Mammary epithelial cell (primary cell): Measurements from ENCODE around the gene ALDH1B1.

Source experiments
- CTCF ChIP-seq, 2 donors: IDR thresholded peaks in 1 of 2; conservative IDR thresholded peaks in 1 of 2; 2 replicates each; pipeline ENCODE4 v1.5.1; 2011 to 2012; ENCODE audit warnings: inconsistent platforms in 2 of 2, low read length in 2 of 2, mild to moderate bottlenecking in 2 of 2, control low read depth in 1 of 2, low read depth in 1 of 2; ENCODE audit not compliant: insufficient read depth in 1 of 2; ENCODE audit errors: extremely low read depth in 1 of 2
- EZH2 ChIP-seq: IDR thresholded peaks from 2 replicates; pipeline ENCODE4 v1.6.1; 2012; ENCODE audit warnings: low read length, inconsistent platforms, borderline replicate concordance

GRCh38 chr9:38376021-38376670 lies 16.4 kb upstream of the ALDH1B1 start:
- TF ChIP-seq EZH2 (no peak), CTCF (conservative IDR thresholded peaks at IDR 0.05 in 1 of 2, IDR thresholded peaks at IDR 0.05 in 1 of 2; ENCODE audit: extremely low read depth in 1 of 2, insufficient read depth in 1 of 2, low read depth in 1 of 2, low read length in 2 of 2) (no peak)
